MM.1S (cell line): ENCODE data around the gene KRTAP2-3.
"Not testable (repeated sequence)": the region's sequence is repeated elsewhere in the genome, so short reads cannot be mapped to it uniquely, and the experiment has no call there.

Source experiments
- DNase-seq: peaks from one replicate; pipeline ENCODE4 v3.0.0-alpha.2; 2015
- H2AFZ ChIP-seq: fragments of 300-600 bp; sonication (generic); 2 replicates; pipeline ENCODE4 v1.6.0; 2016; ENCODE audit warnings: antibody characterized with exemption, low read length
- H3F3A ChIP-seq: fragments of 300-600 bp; sonication (generic); 2 replicates; pipeline ENCODE4 v1.6.1; 2016; ENCODE audit warnings: mild to moderate bottlenecking, antibody characterized with exemption, low read length, moderate library complexity, mixed read lengths; ENCODE audit not compliant: insufficient read depth
- H3K27ac ChIP-seq: fragments of 300-600 bp; sonication (generic); 2 replicates; pipeline ENCODE4 v1.5.1; 2016; ENCODE audit warnings: mild to moderate bottlenecking, low read length
- H3K27me3 ChIP-seq: fragments of 300-600 bp; sonication (generic); replicated peaks from 2 replicates; pipeline ENCODE4 v1.6.0; 2016; ENCODE audit warnings: low read length; ENCODE audit not compliant: insufficient read depth
- H3K36me3 ChIP-seq: fragments of 300-600 bp; sonication (generic); replicated peaks from 2 replicates; pipeline ENCODE4 v1.6.1; 2016; ENCODE audit warnings: mild to moderate bottlenecking, low read length, mixed read lengths; ENCODE audit not compliant: insufficient read depth
- H3K4me1 ChIP-seq: fragments of 300-600 bp; sonication (generic); 2 replicates; pipeline ENCODE4 v1.6.1; 2016; ENCODE audit warnings: low read length, mixed read lengths
- H3K4me2 ChIP-seq: fragments of 300-600 bp; sonication (generic); 2 replicates; pipeline ENCODE4 v1.6.0; 2016; ENCODE audit warnings: low read depth, low read length
- H3K4me3 ChIP-seq: fragments of 300-600 bp; sonication (generic); 2 replicates; pipeline ENCODE4 v1.5.1; 2016; ENCODE audit warnings: low read length, mixed read lengths
- H3K79me2 ChIP-seq: fragments of 300-600 bp; sonication (generic); 2 replicates; pipeline ENCODE4 v1.6.1; 2016; ENCODE audit warnings: mixed run types, low read length, mixed read lengths
- H3K9ac ChIP-seq: fragments of 300-600 bp; sonication (generic); 2 replicates; pipeline ENCODE4 v1.6.1; 2016; ENCODE audit warnings: low read length, mixed read lengths
- H3K9me2 ChIP-seq: fragments of 300-600 bp; sonication (generic); replicated peaks from 2 replicates; pipeline ENCODE4 v1.6.1; 2016; ENCODE audit warnings: mild to moderate bottlenecking, low read length, mixed read lengths; ENCODE audit not compliant: insufficient read depth
- H3K9me3 ChIP-seq: fragments of 300-600 bp; sonication (generic); replicated peaks from 2 replicates; pipeline ENCODE4 v1.6.1; 2016; ENCODE audit warnings: mild to moderate bottlenecking, low read length, mixed read lengths; ENCODE audit not compliant: insufficient read depth
- H4K20me1 ChIP-seq: fragments of 300-600 bp; sonication (generic); 2 replicates; pipeline ENCODE4 v1.6.1; 2016; ENCODE audit warnings: mild to moderate bottlenecking, low read length, moderate library complexity, mixed read lengths; ENCODE audit not compliant: insufficient read depth
- EZH2 ChIP-seq: fragments of 300-600 bp; sonication (generic); optimal IDR thresholded peaks from 2 replicates; pipeline ENCODE3; 2017; ENCODE audit warnings: low read depth, mild to moderate bottlenecking, antibody characterized with exemption, low read length, mixed read lengths
- EZH2phosphoT487 ChIP-seq: fragments of 300-600 bp; sonication (generic); IDR thresholded peaks from 2 replicates; pipeline ENCODE4 v1.6.1; 2018; ENCODE audit warnings: antibody characterized with exemption, low read length
- TF ChIP-seq, protein P1 (sequence below): fragments of 300-600 bp; sonication (generic); IDR thresholded peaks from 2 replicates; pipeline ENCODE4 v1.5.1; 2016; ENCODE audit warnings: antibody characterized with exemption, low read length, mixed read lengths

Gene KRTAP2-3

DNA sequence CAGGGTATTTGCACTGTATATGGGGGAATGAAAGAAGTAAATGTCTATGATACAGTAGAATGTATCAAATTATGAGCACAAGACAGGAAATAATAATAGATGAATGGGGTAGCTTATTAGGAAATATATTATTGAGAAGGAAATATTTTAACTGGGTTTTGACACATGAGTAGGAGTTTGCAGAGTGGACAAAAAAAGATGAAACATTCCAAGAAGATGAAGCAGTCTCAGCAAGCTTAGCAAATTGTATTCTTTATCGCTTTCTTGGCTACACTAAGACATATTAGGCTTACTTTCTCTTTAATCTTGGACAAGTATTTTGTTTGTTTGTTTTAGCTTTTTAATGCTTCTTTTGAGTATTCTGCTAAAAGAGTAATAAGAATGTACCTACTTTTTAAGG lies 44.0 kb upstream of the KRTAP2-3 start:
- H3K9me3 ChIP-seq: no peaks in the 10 kb centered on the region
- no peaks in the 10 kb centered on the region for H3K36me3 ChIP-seq
- no peak overlapping the region for H3K4me2 ChIP-seq
- H4K20me1 ChIP-seq: no peaks in the 10 kb centered on the region
- H2AFZ ChIP-seq: no peak overlapping the region
- DNase-seq: no peak
- no peaks in the 10 kb centered on the region for H3K9me2 ChIP-seq
- no peaks in the 10 kb centered on the region for H3F3A ChIP-seq
- no peaks in the 10 kb centered on the region for H3K27me3 ChIP-seq
- no peak for TF ChIP-seq EZH2phosphoT487
- TF ChIP-seq EZH2: no peak
- TF ChIP-seq, protein P1, sequence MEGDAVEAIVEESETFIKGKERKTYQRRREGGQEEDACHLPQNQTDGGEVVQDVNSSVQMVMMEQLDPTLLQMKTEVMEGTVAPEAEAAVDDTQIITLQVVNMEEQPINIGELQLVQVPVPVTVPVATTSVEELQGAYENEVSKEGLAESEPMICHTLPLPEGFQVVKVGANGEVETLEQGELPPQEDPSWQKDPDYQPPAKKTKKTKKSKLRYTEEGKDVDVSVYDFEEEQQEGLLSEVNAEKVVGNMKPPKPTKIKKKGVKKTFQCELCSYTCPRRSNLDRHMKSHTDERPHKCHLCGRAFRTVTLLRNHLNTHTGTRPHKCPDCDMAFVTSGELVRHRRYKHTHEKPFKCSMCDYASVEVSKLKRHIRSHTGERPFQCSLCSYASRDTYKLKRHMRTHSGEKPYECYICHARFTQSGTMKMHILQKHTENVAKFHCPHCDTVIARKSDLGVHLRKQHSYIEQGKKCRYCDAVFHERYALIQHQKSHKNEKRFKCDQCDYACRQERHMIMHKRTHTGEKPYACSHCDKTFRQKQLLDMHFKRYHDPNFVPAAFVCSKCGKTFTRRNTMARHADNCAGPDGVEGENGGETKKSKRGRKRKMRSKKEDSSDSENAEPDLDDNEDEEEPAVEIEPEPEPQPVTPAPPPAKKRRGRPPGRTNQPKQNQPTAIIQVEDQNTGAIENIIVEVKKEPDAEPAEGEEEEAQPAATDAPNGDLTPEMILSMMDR: no peak
- no peak overlapping the region for H3K9ac ChIP-seq
- no peaks in the 10 kb centered on the region for H3K79me2 ChIP-seq
- no peak overlapping the region for H3K4me3 ChIP-seq
- H3K4me1 ChIP-seq: no peaks in the 10 kb centered on the region
- H3K27ac ChIP-seq: no peak overlapping the region

DNA sequence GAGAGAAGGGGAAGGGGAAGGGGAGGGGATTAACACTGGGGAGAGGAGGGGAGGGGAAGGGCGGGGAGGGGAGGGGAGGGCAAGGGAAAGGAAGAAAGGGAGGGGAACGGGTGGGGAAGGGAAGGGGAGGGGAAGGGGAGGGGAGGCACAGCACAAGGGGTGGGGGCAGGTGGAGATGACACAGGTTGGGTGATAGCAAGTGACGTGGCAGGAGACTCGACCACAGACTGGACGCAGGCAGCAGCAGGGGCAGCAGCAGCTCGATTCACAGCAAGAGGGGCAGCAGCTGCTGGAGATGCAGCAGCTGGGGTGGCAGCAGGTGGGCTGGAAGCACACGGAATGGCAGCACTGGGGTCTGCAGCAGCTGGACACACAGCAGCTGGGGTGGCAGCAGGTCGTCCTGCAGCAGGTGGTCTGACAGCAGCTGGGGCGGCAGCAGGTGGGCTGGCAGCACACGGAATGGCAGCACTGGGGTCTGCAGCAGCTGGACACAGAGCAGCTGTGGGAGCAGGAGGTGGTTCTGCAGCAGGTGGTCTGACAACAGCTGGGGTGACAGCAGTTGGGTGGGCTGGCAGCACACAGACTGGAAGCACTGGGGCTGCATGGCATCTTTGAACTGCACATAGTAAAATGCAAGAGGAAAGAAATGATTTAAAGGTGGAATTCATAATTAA lies 41.8 kb upstream of the KRTAP2-3 start, which contains the start of gene KRTAP4-16:
Gene KRTAP4-16, minus strand, starts transcription at position 624 of the 674 bp plus-strand sequence. Its CDS starts 0 bp downstream, at position 624.
- no peaks in the 10 kb centered on the region for H3K79me2 ChIP-seq
- no peaks in the 10 kb centered on the region for H3K4me1 ChIP-seq
- H3K27me3 ChIP-seq: no peaks in the 10 kb centered on the region
- H3K9me3 ChIP-seq: no peaks in the 10 kb centered on the region
- no peaks in the 10 kb centered on the region for H4K20me1 ChIP-seq
- no peak within 1 kb of the TSS for H3K4me3 ChIP-seq
- no peak within 1 kb of the TSS for H3K9ac ChIP-seq
- H3K36me3 ChIP-seq: no peaks in the 10 kb centered on the region
- H3K27ac ChIP-seq: no peak within 1 kb of the TSS
- DNase-seq: no peak
- no peak within 1 kb of the TSS for H2AFZ ChIP-seq
- no peaks in the 10 kb centered on the region for H3K9me2 ChIP-seq
- TF ChIP-seq, protein P1: no peak
- TF ChIP-seq EZH2: no peak
- H3K4me2 ChIP-seq: no peak within 1 kb of the TSS
- H3F3A ChIP-seq: no peaks in the 10 kb centered on the region

DNA sequence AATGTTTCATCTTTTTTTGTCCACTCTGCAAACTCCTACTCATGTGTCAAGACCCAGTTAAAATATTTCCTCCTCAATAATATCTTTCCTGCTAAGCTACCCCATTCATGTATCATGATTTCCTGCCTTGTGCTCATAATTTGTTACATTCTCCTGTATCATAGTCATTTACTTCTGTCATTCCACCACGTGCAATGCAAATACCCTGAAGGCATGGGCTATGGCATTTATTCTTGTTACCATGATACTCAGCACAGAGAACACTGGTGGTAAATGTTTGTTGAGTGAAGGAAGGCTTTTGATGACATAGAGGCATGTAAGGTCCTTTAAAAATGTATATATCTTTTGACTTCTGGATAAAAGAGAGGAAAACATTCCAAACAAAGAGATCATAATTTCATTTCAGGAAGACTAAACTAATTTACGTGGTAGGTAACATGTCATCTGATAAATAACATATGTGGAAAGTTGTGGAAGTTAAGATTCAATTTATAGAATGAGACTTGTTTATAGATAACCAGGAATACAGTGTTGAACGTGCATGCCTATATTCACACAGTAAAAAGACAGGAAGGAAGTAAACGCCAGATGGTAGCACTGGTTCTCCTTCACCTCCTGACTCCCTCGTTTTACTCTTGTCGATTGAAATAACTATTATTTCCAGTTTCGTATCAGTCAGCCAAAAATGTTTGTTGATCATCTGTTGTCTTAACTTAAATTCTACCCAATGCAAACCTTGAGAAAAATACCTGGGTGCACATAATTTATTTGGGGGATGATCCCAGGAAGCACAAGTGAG lies 40.0 kb upstream of the KRTAP2-3 start:
- not testable (repeated sequence) for H2AFZ ChIP-seq, H3F3A ChIP-seq, H3K79me2 ChIP-seq, H3K4me2 ChIP-seq, H3K27ac ChIP-seq, H3K9me2 ChIP-seq, H3K36me3 ChIP-seq, H3K27me3 ChIP-seq, H3K9me3 ChIP-seq, DNase-seq, H3K4me1 ChIP-seq, H4K20me1 ChIP-seq, H3K4me3 ChIP-seq, H3K9ac ChIP-seq

DNA sequence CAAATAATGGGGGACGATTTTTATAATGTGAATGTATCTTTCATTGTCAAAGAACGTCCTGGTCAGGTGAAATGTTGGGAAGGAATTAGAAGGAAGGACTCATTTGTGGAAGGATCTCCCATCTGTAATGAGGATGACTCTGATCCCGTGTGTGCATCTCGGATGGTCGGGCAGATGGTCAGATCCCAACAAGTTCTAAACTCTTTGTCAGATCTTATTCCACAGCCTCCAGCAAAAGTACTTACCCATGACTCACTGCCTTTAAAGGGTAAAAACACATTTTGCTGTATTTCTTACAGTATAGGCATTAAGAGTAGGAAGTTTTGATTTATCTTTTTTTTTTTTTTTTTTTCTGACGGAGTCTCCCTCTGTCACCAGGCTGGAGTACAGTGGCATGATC lies 38.6 kb upstream of the KRTAP2-3 start:
- H3K27ac ChIP-seq: no peak overlapping the region
- H3K9ac ChIP-seq: no peak overlapping the region
- H3K9me3 ChIP-seq: no peaks in the 10 kb centered on the region
- no peaks in the 10 kb centered on the region for H4K20me1 ChIP-seq
- no peaks in the 10 kb centered on the region for H3K36me3 ChIP-seq
- H3F3A ChIP-seq: no peaks in the 10 kb centered on the region
- no peaks in the 10 kb centered on the region for H3K79me2 ChIP-seq
- TF ChIP-seq EZH2phosphoT487 (no peak), EZH2 (no peak)
- TF ChIP-seq, protein P1: no peak
- no peak overlapping the region for H3K4me2 ChIP-seq
- H3K4me1 ChIP-seq: no peaks in the 10 kb centered on the region
- no peak overlapping the region for H3K4me3 ChIP-seq
- no peaks in the 10 kb centered on the region for H3K9me2 ChIP-seq
- DNase-seq: no peak
- no peaks in the 10 kb centered on the region for H3K27me3 ChIP-seq
- H2AFZ ChIP-seq: no peak overlapping the region
